H1 (cell line): ENCODE results near the gene KANSL1. TPM values are rescaled to one million over a fixed set of nuclear protein-coding genes. Genes with fewer than 3 reads are reported as not detected.

Experiments used
- CTCF ChIA-PET: fragments of 300-600 bp; sonication (Branson Sonifier 250); formaldehyde crosslinking; loops from one replicate; lab custom pipeline; 2021; ENCODE audit not compliant: partially characterized antibody; lab: Charles Lee
- POLR2A ChIA-PET: fragments of 300-600 bp; sonication (Branson Sonifier 250); formaldehyde crosslinking; loops from one replicate; lab custom pipeline; 2021; ENCODE audit warnings: inconsistent platforms; ENCODE audit not compliant: partially characterized antibody; lab: Charles Lee
- DNase-seq, 2 experiments: peaks; one replicate each; pipeline versions ENCODE4 v3.0.0 to v3.0.0-alpha.2; 2010 to 2022; ENCODE audit warnings: low spot score in 2 of 2, low read depth in 1 of 2, mixed read lengths in 1 of 2
- FAIRE-seq: peaks from 2 replicates; lab custom pipeline; 2011; peaks lifted over from hg19 to GRCh38; lab: Jason Lieb, UNC
- H2AFZ ChIP-seq: 2 replicates; pipeline ENCODE4 v1.8.1; 2012; ENCODE audit warnings: low read length, inconsistent platforms
- H2AK5ac ChIP-seq: 2 replicates; pipeline ENCODE4 v1.6.1; 2013; ENCODE audit warnings: low read depth, low read length
- H2BK120ac ChIP-seq: replicated peaks from 2 replicates; pipeline ENCODE3; 2013; ENCODE audit warnings: low read depth, low read length, inconsistent platforms
- H2BK12ac ChIP-seq: 2 replicates; pipeline ENCODE4 v1.6.1; 2013; ENCODE audit warnings: low read depth, low read length
- H2BK15ac ChIP-seq: 2 replicates; pipeline ENCODE4 v1.6.1; 2013; ENCODE audit warnings: low read length
- H2BK20ac ChIP-seq: 2 replicates; pipeline ENCODE4 v1.6.1; 2013; ENCODE audit warnings: low read length
- H2BK5ac ChIP-seq: 2 replicates; pipeline ENCODE4 v1.6.1; 2013; ENCODE audit warnings: low read depth, low read length
- H3K14ac ChIP-seq: 2 replicates; pipeline ENCODE4 v1.6.1; 2013; ENCODE audit warnings: inconsistent platforms; ENCODE audit not compliant: insufficient read length
- H3K18ac ChIP-seq: 2 replicates; pipeline ENCODE4 v1.6.1; 2013; ENCODE audit warnings: low read length; ENCODE audit errors: extremely low read depth
- H3K23ac ChIP-seq: 2 replicates; pipeline ENCODE4 v1.6.1; 2013; ENCODE audit warnings: inconsistent platforms; ENCODE audit not compliant: insufficient read length
- H3K23me2 ChIP-seq: 2 replicates; pipeline ENCODE4 v1.6.1; 2013; ENCODE audit warnings: low read depth, low read length
- H3K27ac ChIP-seq: 2 replicates; pipeline ENCODE4 v1.6.1; 2011; ENCODE audit warnings: low read depth, low read length, inconsistent platforms
- H3K27me3 ChIP-seq, 4 experiments: replicated peaks in 1 of 4; 1 replicate in 1 of 4; 2 replicates in 3 of 4; pipeline versions ENCODE4 v1.6.1 to v1.8.1; 2011 to 2013; ENCODE audit warnings: low read length in 3 of 4, mild to moderate bottlenecking in 3 of 4, inconsistent platforms in 2 of 4, mixed read lengths in 2 of 4, moderate library complexity in 1 of 4; ENCODE audit not compliant: control insufficient read depth in 3 of 4, insufficient read depth in 3 of 4; ENCODE audit errors: extremely low read depth in 1 of 4
- H3K36me3 ChIP-seq, 4 experiments: 2 replicates each; pipeline versions ENCODE4 v1.6.1 to v1.8.1; 2011 to 2013; ENCODE audit warnings: mild to moderate bottlenecking in 4 of 4, low read length in 3 of 4, moderate library complexity in 2 of 4, control low read depth in 1 of 4, inconsistent platforms in 1 of 4; ENCODE audit not compliant: insufficient read depth in 4 of 4, control insufficient read depth in 2 of 4
- H3K4ac ChIP-seq: replicated peaks from 2 replicates; pipeline ENCODE3; 2013; ENCODE audit warnings: low read length, low read depth, mixed read lengths, inconsistent platforms; ENCODE audit not compliant: insufficient read length
- H3K4me1 ChIP-seq, 4 experiments: replicated peaks in 1 of 4; 1 replicate in 1 of 4; 2 replicates in 3 of 4; pipeline versions ENCODE4 v1.6.1 to v1.8.1; 2011 to 2013; ENCODE audit warnings: low read length in 3 of 4, inconsistent platforms in 2 of 4, mixed read lengths in 1 of 4; ENCODE audit not compliant: insufficient read depth in 4 of 4, control insufficient read depth in 3 of 4
- H3K4me2 ChIP-seq, 2 experiments: 2 replicates each; pipeline versions ENCODE4 v1.6.1 to v1.8.1; 2011 to 2013; ENCODE audit warnings: low read depth in 2 of 2, low read length in 2 of 2, control low read depth in 1 of 2, inconsistent platforms in 1 of 2, mild to moderate bottlenecking in 1 of 2; ENCODE audit not compliant: insufficient read depth in 1 of 2
- H3K4me3 ChIP-seq, 4 experiments: fragments of 200-600, 300-600 bp in 1 of 4; sonication (generic), shearing (Covaris generic), sonication (Bioruptor Twin) in 1 of 4; 2 replicates each; pipeline versions ENCODE4 v1.5.1 to v1.8.1; 2011 to 2016; ENCODE audit warnings: low read length in 4 of 4, low read depth in 3 of 4, control low read depth in 2 of 4, inconsistent platforms in 2 of 4, mild to moderate bottlenecking in 2 of 4, mixed read lengths in 1 of 4, moderate library complexity in 1 of 4; ENCODE audit not compliant: insufficient read depth in 2 of 4; ENCODE audit errors: extremely low read depth in 1 of 4
- H3K56ac ChIP-seq: replicated peaks from 2 replicates; pipeline ENCODE3; 2013; ENCODE audit warnings: low read depth, mild to moderate bottlenecking, mixed read lengths, low read length, inconsistent platforms; ENCODE audit not compliant: insufficient read length
- H3K79me1 ChIP-seq: 2 replicates; pipeline ENCODE4 v1.6.1; 2013; ENCODE audit warnings: low read depth, low read length, control low read depth
- H3K79me2 ChIP-seq, 2 experiments: 2 replicates each; pipeline versions ENCODE4 v1.6.1 to v1.8.1; 2012 to 2013; ENCODE audit warnings: low read length in 2 of 2, mild to moderate bottlenecking in 2 of 2, inconsistent platforms in 1 of 2; ENCODE audit not compliant: insufficient read depth in 2 of 2, control insufficient read depth in 1 of 2
- H3K9ac ChIP-seq, 4 experiments: replicated peaks in 1 of 4; 1 replicate in 1 of 4; 2 replicates in 3 of 4; pipeline versions ENCODE4 v1.6.1 to v1.8.1; 2011 to 2013; ENCODE audit warnings: low read depth in 3 of 4, low read length in 3 of 4, control low read depth in 2 of 4, mild to moderate bottlenecking in 2 of 4, moderate library complexity in 2 of 4, inconsistent platforms in 1 of 4; ENCODE audit errors: extremely low read depth in 1 of 4
- H3K9me3 ChIP-seq, 2 experiments: 2 replicates each; pipeline versions ENCODE4 v1.6.1 to v1.8.1; 2012 to 2013; ENCODE audit warnings: mild to moderate bottlenecking in 2 of 2, moderate library complexity in 2 of 2, control low read depth in 1 of 2, inconsistent platforms in 1 of 2, low read depth in 1 of 2, low read length in 1 of 2, mixed read lengths in 1 of 2; ENCODE audit not compliant: insufficient read depth in 2 of 2
- H4K20me1 ChIP-seq, 2 experiments: replicated peaks in 1 of 2; 2 replicates each; pipeline versions ENCODE3 to v1.8.1; 2011 to 2013; ENCODE audit warnings: inconsistent platforms in 2 of 2, low read length in 2 of 2, mild to moderate bottlenecking in 1 of 2; ENCODE audit not compliant: insufficient read depth in 2 of 2, control insufficient read depth in 1 of 2
- H4K5ac ChIP-seq: 2 replicates; pipeline ENCODE4 v1.6.1; 2013; ENCODE audit warnings: low read length, low read depth, mixed read lengths, inconsistent platforms; ENCODE audit not compliant: insufficient read length
- H4K8ac ChIP-seq: 2 replicates; pipeline ENCODE4 v1.8.0; 2013; ENCODE audit warnings: mild to moderate bottlenecking, moderate library complexity, low read length, inconsistent platforms; ENCODE audit not compliant: insufficient read depth; ENCODE audit errors: extremely low read depth
- H4K91ac ChIP-seq: replicated peaks from 2 replicates; pipeline ENCODE3; 2013; ENCODE audit warnings: low read length, mixed read lengths, inconsistent platforms; ENCODE audit not compliant: insufficient read length
- JUN ChIP-seq: IDR thresholded peaks from 2 replicates; pipeline ENCODE4 v1.6.1; 2011; ENCODE audit warnings: low read depth, mild to moderate bottlenecking, improper control_type of control experiment, low read length
- SAP30 ChIP-seq: fragments of 300-600 bp; sonication (generic); IDR thresholded peaks from 2 replicates; pipeline ENCODE4 v1.7.1; 2012; ENCODE audit warnings: low read length, moderate library complexity, mild to moderate bottlenecking, inconsistent platforms; ENCODE audit not compliant: insufficient read depth, insufficient replicate concordance
- TAF7 ChIP-seq: optimal IDR thresholded peaks from 2 replicates; pipeline ENCODE3; 2011; ENCODE audit warnings: low read depth, mild to moderate bottlenecking, inconsistent platforms, low read length, moderate library complexity, borderline replicate concordance
- WGBS, 2 experiments: shearing (Covaris generic) in 1 of 2; methylation state at CpG; one replicate each; pipeline versions ENCODE4 v1.1.6 to v1.1.7; 2013 to 2015; ENCODE audit warnings: low lambda C conversion rate in 2 of 2, mixed read lengths in 2 of 2, inconsistent platforms in 1 of 2, low coverage in 1 of 2, missing lambda C conversion rate in 1 of 2; ENCODE audit not compliant: insufficient replicate concordance in 2 of 2, insufficient coverage in 1 of 2, insufficient read length in 1 of 2; ENCODE audit errors: extremely low coverage in 1 of 2, missing lambda C conversion rate in 1 of 2; 5-methylcytosine and 5-hydroxymethylcytosine counted together
- polyA plus RNA-seq, 7 experiments: library from polyadenylated mRNA; depleted of rRNA in 3 of 7; stranded (reverse) in 5 of 7; unstranded in 2 of 7; fragments of >200 nt in 5 of 7; fragments of 200-250 nt in 2 of 7; gene quantifications; 1 replicate in 5 of 7; 2 replicates in 1 of 7; 4 replicates in 1 of 7; pipeline versions ENCODE4 v1.2.1 to v1.2.3, GENCODE V29; 2011 to 2013; ENCODE audit warnings: missing spikeins in 2 of 7, mixed read lengths in 2 of 7
- total RNA-seq: library from RNA; stranded (reverse); fragmentation: NEBNext Ultra II Directional; extraction: Animal tissue kit (Norgen Biotek cat#: 25700); gene quantifications from 2 replicates; pipeline ENCODE4 v1.2.1, GENCODE V29; 2021

KANSL1 gene
- total and polyA plus RNA-seq, 2 of the 8 experiments (the other 6 are each of a cell fraction or from before 2014, with no cell fraction given), result 34.0 to 128 TPM

GRCh38 chr17:45990886-45991285 is 202.3 kb downstream of the KANSL1 start:
- no peaks in the 10 kb centered on the region for H3K23me2 ChIP-seq
- H3K23ac ChIP-seq, result no peak overlapping the region
- H2BK5ac ChIP-seq, result no peak overlapping the region
- H3K18ac ChIP-seq, result no peak overlapping the region
- H3K14ac ChIP-seq, result no peak overlapping the region
- H4K91ac ChIP-seq, result no peak overlapping the region
- H3K79me2 ChIP-seq, result no peaks in the 10 kb centered on the region
- peaks cover 0 to 2% (median 0%) of the 10 kb centered on the region in 4 experiments; a peak in 1 of 7 replicates for H3K27me3 ChIP-seq
- no peak overlapping the region for H2BK12ac ChIP-seq
- no peaks in the 10 kb centered on the region for H4K20me1 ChIP-seq
- no peak overlapping the region for H3K56ac ChIP-seq
- no peak overlapping the region for H2AFZ ChIP-seq
- H4K5ac ChIP-seq, result no peak overlapping the region
- no peak overlapping the region for H3K27ac ChIP-seq
- FAIRE-seq (no peak), DNase-seq (no peak)
- WGBS, 2 experiments, result 77% methylated on average over 6 of the region's 6 CpGs; no CpG with 5 or more reads in 1 of the 2 experiments
- H3K4me1 ChIP-seq, result peaks cover 0 to 9% (median 4%) of the 10 kb centered on the region in 4 experiments; a peak in 5 of 7 replicates
- no peak overlapping the region for H3K9ac ChIP-seq
- no peaks in the 10 kb centered on the region for H3K79me1 ChIP-seq
- no peak overlapping the region for H3K4me2 ChIP-seq
- no peak overlapping the region for H4K8ac ChIP-seq
- no peak overlapping the region for H2BK20ac ChIP-seq
- no peak overlapping the region for H3K4me3 ChIP-seq
- ChIA-PET POLR2A (no interaction called here), CTCF (interaction anchor here (0.6 to 4.5 kb wide), 13 partner anchors 9 to 350 kb away, joined by 3 to 25 read pairs (median 5); no protein-coding TSS in a partner anchor)
- no peaks in the 10 kb centered on the region for H3K36me3 ChIP-seq
- H2BK120ac ChIP-seq, result no peak overlapping the region
- no peak overlapping the region for H2AK5ac ChIP-seq
- no peak overlapping the region for H2BK15ac ChIP-seq
- H3K4ac ChIP-seq, result no peak overlapping the region
- no peaks in the 10 kb centered on the region for H3K9me3 ChIP-seq
- TF ChIP-seq SAP30, result no peak
- no peak for TF ChIP-seq TAF7
- TF ChIP-seq JUN, result no peak
